CD4-positive, alpha-beta memory T cell (primary cell): ENCODE results near the gene SMPDL3A. TPM values are rescaled to one million over a fixed set of nuclear protein-coding genes. Genes with fewer than 3 reads are reported as not detected.

Experiments used
- polyA plus RNA-seq, 2 donors: library from polyadenylated mRNA; unstranded; fragments of 300-500 nt; fragmentation: Illumina TruSeq; gene quantifications; one replicate each; pipeline ENCODE4 v1.2.3, GENCODE V29; 2021
- total RNA-seq, 2 experiments: library from RNA; stranded (reverse); gene quantifications; one replicate each; pipeline ENCODE4 v1.2.3, GENCODE V29; 2021

The SMPDL3A gene
- total and polyA plus RNA-seq, 4 experiments from 2014 or later, result not detected

Other genes with a start within 250 kb of the SMPDL3A start
- under 1 TPM; 0.67 to 0.89 TPM for gene PKIB, start 178.9 kb upstream of the SMPDL3A start, total RNA-seq
- gene PKIB, start 178.9 kb upstream of the SMPDL3A start, polyA plus RNA-seq, result under 1 TPM in 1 of 2 donors, not detected in 1; 0.24 TPM
- gene FABP7, start 9.5 kb upstream of the SMPDL3A start, total RNA-seq, result not detected
- gene FABP7, start 9.5 kb upstream of the SMPDL3A start, polyA plus RNA-seq, result not detected
- gene CLVS2, start 207.0 kb downstream of the SMPDL3A start, total RNA-seq, result not detected
- not detected for gene CLVS2, start 207.0 kb downstream of the SMPDL3A start, polyA plus RNA-seq